HG02610 (cell line): ENCODE data around the gene IRF2.

Experiments used
- ATAC-seq: cut with Tn5 transposase; IDR thresholded peaks from one replicate; pipeline ENCODE4 v1.9.1; 2021; ENCODE audit warnings: mild to moderate bottlenecking, moderate library complexity; ENCODE audit not compliant: unreplicated experiment

IRF2 gene

DNA sequence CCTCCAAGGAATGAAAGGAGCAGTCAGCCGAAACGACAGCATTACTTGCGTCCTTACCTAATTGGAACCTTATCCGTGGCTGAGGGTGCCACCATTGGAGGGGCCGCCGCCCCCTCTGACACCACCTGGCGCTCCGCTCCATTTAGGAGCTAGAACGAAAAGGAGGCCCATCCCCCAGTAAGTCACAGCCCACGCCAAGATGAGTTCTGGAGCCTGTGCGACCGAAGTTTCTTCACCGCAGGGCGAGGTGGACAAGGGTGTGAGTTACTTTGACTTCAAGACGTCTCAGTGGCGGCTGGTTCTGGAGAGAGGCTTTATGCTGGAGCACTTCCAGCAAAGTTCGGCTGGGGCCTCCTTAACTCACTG is 729 bp upstream of the IRF2 start:
- ATAC-seq = peak; percentile 14

DNA sequence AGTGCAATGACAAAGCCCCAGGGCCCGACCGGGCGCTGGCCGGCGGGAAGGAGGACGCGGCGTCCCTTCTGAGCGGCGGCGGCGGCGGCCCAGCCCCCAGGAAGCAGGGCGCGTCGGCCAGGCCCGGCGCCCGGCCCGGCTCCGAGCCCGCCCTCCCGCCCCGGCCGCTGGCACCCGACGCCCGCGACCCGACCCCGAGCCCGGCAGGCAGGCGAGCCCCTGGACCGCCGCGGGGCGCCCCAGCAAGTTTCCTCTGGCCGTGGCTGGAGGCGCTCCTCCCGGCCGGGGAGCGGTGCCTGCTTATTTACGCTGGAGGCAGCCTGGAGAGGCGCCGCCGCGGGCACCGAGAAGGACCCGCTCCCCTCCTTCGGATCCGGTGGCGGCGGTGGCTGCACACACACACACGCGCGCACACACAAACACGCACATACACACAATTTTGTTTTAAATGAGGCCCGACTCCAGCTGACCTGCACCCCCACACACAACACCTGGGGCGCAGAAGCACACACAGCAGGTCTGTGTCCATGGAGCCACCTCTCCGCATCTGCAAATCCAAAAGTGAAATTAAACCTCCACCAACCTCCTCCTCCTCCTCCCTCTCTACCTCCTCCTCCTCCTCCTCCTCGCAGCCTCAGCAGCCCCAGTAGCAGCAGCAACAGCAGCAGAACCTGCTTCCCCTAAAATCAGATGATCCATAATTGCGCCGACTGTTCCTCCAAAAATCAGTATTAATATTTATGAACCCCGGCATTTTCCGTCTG is 669 bp downstream of the IRF2 start:
- ATAC-seq = peak; percentile 0

DNA sequence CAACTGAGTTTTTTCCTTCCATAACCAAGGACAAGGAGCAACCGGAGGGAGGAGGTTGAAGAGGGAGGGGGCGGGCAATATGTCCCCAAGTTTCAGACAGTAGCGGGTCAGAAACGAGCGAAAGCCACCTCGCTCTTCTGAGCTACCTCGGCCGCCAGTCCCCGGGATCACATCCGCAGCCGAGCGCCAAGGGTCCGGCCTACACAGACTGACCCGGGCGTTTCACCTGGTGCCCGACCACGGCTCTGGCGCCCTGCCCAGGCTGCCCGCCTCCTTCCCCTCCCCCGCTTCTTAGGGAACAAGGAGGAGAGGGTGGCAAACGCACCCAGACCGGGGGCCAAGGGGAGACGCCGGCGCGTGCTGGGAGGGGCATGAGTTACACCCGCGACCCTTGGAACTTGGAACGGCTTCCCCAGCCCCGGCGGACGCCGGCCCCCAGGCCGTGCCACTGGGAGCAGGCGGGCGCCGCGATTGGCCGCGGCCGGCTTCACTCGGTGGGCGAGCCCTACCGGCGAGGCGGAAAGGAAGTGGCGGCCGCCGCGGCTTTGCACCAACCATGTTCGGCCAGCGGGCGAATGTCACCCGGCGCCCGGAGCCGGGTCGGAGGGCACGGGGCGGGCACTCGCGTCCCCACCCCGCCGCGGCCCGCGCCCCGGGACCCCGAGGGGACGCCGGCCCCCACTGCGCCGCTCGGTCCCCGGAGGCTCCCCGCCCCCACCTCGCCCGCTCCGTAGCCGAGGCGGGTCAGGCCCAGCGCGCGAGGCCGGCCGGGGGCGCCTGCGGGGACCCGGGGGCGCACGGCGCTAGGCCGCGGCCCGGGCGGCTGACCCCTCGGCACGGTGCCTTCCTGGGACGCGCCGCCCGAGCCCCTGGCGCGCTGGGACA is 1.5 kb downstream of the IRF2 start:
- peak; percentile 21 for ATAC-seq

DNA sequence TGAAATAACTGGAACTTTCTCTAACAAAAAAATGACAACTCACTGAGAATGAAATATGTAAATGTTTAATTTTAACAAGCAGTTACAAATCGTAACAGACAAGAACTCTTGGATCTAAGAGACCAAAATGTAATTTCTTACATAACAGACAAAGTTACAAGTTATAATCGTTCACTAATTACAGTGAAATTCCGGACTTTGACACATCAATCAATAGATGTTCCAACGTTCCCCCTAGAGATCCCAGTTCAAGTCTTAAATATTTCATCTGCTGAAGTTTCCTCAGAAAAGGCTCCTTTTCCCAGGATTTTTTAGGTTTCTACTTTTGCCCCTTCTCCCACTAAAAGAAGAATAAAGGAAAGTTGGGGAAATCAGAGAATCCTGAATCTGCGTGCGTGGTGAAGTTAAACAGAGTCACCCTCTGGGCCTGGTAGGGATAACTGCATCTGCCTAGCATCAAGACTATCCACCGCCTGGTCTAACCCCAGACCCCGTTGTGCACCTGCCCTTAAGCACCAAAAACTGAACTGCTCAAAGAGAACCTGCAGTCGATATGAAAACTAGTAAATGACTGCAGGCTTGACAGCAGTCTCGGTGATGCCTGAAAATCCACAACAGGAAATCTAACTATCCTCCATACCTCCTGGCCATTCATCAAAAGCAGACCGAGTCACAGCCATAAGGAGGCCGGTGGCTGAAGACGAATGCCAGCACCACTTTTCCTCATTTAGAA is 2.3 kb downstream of the IRF2 start:
- no peak for ATAC-seq

DNA sequence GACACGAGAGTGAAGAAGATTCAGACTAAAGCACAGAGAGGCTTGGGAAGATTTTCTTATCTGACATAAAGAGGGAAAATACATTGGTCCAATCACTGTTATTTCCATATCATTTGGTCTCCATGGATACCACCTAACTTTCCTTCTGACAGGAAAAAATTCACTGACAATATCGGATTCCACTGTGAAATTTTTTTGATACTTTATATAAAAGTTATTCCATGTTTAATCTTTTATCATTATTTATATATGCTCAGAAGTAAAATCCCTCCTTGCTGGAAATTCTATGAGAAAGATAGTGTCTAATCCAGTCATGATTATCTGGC is 3.6 kb downstream of the IRF2 start:
- ATAC-seq = no peak

DNA sequence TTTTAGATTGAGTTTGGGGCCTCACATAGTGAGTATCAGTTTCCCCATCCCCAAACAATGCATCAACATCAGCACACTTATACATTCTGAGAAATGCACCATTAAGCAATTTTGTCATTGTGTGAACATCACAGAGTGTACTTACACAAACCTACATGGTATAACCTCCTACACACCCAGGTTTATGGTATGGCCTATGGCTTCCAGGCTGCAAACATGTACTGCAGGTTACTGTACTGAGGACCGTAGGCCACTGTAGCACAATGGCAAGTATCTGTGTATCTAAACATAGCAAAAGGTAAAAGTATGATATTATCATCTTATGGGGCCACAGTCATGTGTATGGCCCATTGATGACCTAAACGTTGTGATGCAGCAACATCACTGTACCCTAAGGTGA is 7.7 kb downstream of the IRF2 start:
- ATAC-seq = no peak

DNA sequence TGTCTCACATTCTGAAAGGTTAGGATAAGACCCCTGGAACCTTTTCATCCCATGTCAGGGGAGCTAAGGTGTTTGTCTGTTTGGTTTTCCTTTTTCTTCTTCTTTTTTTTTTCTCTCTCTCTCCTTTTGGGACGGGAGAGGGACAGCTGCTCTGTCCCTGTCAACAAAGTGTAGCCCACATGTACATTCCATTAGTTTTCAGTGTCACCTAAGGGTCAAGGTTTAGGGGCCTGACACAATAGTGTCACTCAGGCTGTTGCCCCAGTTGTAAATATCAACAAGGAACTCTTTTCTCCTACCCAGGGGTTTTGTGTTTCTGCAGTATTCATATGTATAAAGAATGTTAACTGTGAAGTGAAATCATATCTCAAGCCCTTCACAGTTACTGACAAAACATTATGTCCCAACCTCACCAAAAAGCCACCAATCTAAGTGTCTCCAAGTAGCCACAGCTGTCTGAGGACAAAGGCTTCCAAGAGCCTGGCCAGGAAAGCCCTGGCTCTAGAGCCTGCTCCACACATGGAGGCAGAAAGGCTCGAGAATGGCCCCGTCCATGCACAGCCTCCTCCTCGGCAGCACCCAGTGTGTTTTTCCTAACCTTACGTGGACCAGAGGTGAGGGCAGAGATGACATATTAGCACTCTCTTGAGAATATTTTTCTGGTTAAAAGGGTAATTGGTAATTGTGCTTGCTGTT is 9.4 kb downstream of the IRF2 start:
- no peak for ATAC-seq

DNA sequence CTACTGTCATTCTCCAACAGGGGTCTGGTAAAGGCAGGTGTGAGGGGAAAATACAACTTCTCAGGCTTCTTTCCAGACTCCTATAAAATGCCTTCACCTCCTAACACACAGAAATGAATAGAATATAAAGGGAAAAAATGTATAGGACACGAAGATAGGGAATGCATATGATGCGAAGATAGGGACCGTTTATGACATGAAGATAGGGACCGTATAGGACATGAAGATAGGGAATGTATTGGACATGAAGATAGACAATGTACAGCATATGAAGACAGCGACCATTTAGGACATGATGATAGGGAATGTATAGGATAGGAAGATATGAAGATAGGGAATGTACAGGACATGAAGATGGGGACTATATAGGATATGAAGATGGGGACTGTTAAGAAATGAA is 10.5 kb downstream of the IRF2 start:
- ATAC-seq = no peak

DNA sequence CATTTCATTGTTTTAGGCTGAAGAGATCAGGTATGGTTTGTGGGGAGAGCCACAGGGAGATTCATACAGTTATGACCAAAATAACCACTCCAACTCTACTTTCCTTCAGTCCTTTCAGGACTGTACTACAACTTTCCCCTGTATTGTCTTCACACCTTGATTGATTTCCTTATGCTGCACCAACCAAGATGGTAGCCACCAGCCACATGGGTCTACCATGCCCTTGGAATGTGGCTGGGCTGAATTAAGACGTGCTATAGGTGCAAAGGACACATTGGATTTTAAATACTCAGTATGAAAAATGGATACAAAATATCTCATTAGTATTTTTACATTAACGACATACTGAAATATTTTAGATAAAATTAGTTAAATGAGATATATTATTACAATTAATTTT is 11.2 kb downstream of the IRF2 start:
- no peak for ATAC-seq

DNA sequence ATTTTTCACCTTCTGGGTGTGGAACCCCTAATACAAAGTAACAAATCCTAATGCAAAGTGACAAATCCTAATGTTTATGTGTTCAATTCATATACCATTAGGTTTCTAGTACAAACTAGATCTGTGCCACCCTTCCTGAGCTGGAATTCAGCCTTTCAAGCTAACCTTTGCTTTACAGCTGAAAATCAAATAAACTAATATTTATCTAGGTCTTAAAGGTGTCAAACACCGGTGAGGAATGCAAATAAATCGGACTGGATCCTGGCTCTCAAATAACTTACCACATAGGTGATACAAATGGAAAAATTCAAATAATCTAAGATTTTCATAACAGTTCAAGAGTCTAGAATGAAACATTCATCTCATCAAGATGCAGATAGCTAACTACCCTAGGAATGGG is 11.6 kb downstream of the IRF2 start:
- no peak for ATAC-seq

DNA sequence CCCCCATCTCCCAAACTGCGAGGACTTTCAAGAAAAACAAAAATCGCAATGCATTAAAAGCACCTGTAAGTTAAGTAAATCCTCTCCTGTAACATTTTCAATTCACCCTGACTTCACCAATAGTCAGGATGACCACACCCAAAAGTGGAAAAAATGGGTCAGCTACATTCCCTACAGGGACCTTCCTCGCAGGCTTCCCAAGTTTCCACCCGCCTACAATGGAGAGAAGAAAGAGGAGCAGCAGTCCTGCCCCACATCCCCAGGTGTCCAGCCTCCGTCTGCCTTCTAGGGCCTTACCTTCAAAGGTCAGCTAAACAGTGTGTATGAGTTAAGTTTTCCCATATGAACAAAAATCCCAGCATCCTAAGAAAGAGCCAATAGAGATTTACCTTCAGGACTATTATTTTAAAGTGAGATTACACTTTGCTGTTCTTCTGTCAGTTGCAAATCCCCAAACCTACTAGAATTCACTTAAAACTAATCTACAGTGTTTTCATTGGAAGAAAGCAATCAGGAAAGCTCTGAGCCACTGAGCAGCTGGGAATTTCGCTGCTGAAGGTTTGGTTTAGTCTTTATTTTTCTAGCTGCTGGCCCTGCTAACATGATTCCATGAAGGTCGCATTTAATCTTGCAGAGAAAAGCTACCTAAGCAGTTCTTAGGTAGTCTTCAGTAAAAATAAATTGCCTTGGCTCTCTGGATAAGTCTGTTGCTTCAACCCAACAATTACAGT is 12.5 kb downstream of the IRF2 start:
- no peak for ATAC-seq

DNA sequence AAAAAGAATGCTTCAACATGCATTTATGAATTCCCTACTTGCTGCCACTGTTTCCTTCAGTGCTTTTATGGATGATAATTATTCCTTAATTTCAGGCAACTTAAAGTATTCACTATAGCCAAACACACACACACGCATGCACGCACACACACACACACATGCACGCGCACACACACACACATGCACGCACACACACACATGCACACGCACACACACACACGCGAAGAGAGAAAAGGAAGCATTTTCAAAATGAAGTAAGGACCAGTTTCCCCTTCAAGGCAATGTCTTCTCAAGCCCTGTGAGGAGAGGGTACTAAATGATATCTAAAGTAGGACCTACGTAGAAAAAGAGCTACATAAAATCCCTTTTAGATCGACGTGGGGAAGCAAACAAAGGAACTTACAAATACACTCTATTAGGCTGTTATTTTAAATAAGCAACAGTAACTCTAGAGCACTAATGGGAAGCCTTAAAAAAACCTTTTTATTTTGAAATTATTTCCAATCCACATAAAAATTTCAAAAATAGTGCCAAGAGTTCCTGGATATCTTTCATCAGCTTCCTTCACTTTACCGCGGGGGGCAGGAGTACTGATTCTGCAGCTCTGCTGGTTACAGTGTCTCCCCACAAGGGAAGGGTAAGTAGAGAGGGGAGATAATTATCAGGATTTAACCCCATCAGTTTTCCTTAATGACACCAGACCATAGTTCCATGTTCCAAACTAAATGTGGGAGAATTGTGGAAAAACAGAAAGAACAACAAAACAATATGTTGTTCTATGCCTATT is 13.7 kb downstream of the IRF2 start:
- ATAC-seq = no peak

DNA sequence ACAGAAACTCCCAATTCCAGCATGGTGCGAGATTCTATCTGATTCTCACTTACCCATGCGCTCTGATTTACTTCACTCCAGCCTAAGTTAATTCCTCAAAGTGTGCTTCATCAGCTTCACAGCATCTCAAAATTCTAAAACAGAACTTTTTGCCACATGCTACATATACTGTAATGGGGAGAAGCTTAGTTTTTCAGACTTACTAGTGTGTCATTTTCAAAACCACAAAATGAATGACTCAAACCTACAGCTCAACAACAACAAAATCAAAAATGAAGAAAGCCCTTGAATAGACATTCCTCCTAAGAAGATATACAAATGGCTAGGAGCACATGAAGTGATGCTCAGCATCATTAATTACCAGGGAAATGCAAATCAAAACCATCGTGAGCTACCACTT is 14.9 kb downstream of the IRF2 start:
- peak; percentile 45 for ATAC-seq

DNA sequence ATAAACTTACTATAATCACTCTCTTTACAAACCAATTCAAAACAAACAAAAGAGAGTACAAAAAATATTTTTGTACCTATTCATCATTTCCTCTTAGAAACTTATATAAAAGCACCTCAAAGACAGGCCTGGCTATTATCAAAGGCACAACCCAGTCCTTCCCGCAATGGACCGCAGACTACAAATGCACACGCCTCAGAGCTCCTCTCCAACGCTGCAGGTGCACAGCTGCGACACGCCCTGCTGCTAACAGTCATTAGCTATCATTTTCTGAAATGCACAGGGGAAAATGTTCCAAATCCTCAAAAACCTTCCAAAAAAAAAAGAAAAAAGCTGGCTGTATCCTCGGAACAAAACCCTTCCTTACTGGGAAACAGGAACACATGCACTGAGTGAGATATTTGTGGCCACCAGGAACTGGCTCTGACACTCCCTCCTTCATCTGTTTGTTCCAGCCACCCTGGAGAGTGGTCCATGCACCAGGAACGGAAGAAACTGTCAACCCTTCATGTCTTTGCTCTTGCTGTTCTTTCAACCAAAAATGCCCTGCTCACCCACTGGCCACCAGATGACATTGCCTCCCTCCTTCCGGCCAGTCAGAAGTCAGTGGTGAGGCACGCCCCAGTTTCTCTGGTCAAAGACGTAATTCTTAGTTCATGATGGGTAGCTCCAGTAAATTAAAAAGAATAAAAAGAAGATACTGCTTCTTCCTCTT is 16.7 kb downstream of the IRF2 start:
- ATAC-seq = peak; percentile 37

DNA sequence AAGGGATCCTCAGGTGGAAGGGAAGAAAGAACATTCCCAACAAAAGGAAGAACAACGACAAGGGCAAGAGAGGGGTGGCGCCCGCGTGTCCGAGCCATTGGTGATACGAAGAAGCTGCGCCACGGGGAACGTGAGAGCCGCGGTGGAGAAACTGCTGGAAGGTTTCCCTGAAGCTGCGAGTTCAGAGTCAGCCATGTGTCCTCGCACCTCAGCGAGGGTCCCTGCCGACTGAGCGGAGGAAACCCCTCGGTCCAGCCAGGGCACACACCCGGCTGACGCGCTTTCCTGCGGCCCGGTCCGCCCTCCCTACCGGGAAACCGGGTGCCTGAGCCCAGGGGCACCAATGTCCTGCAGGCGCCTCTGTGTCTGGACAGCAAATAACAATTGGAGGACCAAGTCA is 18.0 kb downstream of the IRF2 start:
- ATAC-seq = no peak

DNA sequence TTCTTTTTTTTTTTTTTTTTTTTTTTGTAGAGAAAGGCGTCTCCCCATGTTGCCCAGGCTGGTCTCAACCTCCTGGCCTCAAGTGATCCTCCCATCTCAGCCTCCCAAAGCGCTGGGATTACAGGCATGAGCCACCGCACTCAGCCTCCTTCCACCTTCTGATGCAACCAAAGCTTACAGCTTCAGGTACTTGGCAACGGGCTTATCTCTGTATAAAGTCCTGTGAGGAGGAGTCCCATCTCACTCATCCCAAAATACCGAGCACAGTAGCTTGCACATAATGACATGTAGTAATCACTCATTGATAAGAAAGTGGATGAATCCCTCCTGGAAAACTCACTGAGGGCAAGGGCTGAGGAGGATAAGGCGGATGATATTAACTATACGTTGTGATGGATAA is 19.1 kb downstream of the IRF2 start:
- no peak for ATAC-seq

DNA sequence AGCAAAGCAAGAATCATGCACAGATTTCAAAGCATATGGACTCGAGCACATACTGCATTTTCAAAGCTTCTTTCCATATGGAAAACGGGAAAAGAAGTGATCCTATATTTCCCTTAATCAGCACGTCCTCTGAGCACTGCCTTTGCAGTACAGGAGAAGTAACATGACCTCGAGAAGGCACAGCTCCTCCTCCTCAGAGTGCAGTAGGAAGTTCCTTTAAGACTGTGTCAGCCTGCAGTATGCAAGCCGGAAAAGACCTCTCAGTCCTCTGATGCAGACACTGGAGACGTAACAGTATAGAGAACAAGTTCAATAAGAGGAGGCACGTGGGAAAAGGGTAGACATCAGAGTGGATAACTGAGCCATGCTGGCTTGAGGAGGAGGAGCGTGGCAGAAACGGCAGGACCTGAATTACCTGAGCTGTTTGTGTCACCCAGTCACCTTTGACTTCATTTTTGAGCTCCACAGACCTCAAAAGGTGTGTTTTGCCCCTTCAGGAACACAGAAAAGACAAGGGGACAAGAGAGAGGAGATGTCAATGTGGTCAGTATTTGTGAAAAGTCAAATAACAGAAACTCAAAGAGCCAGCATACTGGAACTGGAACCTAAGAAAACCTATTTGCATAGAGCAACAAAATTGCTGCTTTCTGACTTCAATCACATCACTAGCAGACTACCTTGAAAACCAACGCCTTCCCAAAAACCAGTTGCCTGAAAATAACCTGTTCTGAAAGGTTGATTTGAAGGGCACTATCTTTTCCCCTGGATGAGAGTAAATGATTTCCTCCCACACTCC is 20.8 kb downstream of the IRF2 start:
- ATAC-seq = peak; percentile 60

DNA sequence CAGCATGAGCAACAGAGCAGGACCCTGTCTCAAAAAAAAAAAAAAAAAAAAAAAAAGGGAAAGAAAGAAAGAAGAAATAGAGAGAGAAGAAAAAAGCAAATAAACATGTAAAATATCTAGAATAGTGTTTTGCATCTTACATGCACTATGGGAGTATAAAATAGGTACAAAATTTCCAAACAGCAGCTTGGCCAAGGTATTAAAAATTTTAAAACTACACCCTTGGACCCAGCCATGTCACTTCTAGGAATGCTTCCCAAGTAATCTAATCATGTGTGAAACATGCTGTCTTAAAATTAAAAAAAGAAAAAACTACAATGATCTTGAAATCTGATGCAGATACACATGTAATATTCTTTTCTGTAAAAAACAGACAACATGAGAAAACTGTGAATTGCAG is 21.6 kb downstream of the IRF2 start:
- ATAC-seq = no peak
